NB4 (cell line): ENCODE data around the gene GLDN.

Experiments used
- DNase-seq: peaks from one replicate; pipeline ENCODE4 v3.0.0; 2010; ENCODE audit warnings: low read depth
- H3K4me3 ChIP-seq: one replicate; pipeline ENCODE4 v1.5.1; 2011; ENCODE audit warnings: mild to moderate bottlenecking, low read depth, low read length, moderate library complexity
- CTCF ChIP-seq: IDR thresholded peaks from one replicate; pipeline ENCODE4 v1.5.1; 2012; ENCODE audit warnings: low read depth, low read length
- MAX ChIP-seq: IDR thresholded peaks from 2 replicates; pipeline ENCODE4 v1.6.1; 2011; ENCODE audit warnings: low read depth, low read length
- MYC ChIP-seq: IDR thresholded peaks from 2 replicates; pipeline ENCODE4 v1.6.1; 2011; ENCODE audit warnings: low read depth, low read length
- POLR2A ChIP-seq: IDR thresholded peaks from 2 replicates; pipeline ENCODE4 v1.6.1; 2011; ENCODE audit warnings: mild to moderate bottlenecking; ENCODE audit not compliant: insufficient read length; ENCODE audit errors: extremely low read depth

GLDN gene

GRCh38 chr15:51313644-51314280 lies 27.7 kb upstream of the GLDN start:
- H3K4me3 ChIP-seq, result no peak overlapping the region
- TF ChIP-seq MAX (no peak), POLR2A (no peak)
- no peak for DNase-seq

GRCh38 chr15:51314391-51315337 lies 26.8 kb upstream of the GLDN start:
- no peak for TF ChIP-seq CTCF
- no peak for DNase-seq

GRCh38 chr15:51315726-51316125 lies 25.7 kb upstream of the GLDN start:
- TF ChIP-seq CTCF (no peak), MAX (no peak), POLR2A (no peak), MYC (no peak)
- H3K4me3 ChIP-seq, result no peak overlapping the region
- no peak for DNase-seq

More at GRCh38 chr15:51314391-51315337, 26.8 kb upstream of the GLDN start:
- no peak overlapping the region for H3K4me3 ChIP-seq

- no peak for TF ChIP-seq MYC
- no peak for TF ChIP-seq MAX
- no peak for TF ChIP-seq CTCF
- TF ChIP-seq POLR2A, result no peak
- H3K4me3 ChIP-seq, result no peak overlapping the region
- DNase-seq, result no peak
These were observed 24.8 kb upstream of the GLDN start for GRCh38 chr15:51316636-51317035.

GRCh38 chr15:51318382-51319150 lies 22.9 kb upstream of the GLDN start:
- no peak overlapping the region for H3K4me3 ChIP-seq
- peak; percentile 17 for DNase-seq
- TF ChIP-seq MYC, result no peak
- TF ChIP-seq POLR2A, result no peak
- no peak for TF ChIP-seq MAX

GRCh38 chr15:51319539-51319938 lies 21.9 kb upstream of the GLDN start:
- no peak for DNase-seq
- H3K4me3 ChIP-seq, result no peak overlapping the region
- TF ChIP-seq POLR2A (no peak), CTCF (no peak), MYC (no peak)
